HPDE6-E6E7 (cell line): ENCODE measurements around the gene UBE2F.
"Not testable (repeated sequence)": the region's sequence is repeated elsewhere in the genome, so short reads cannot be mapped to it uniquely, and the experiment has no call there.

Experiments used
- DNase-seq: peaks from one replicate; pipeline ENCODE4 v3.0.0; 2011; ENCODE audit warnings: missing footprints; ENCODE audit errors: extremely low spot score

Gene UBE2F

GRCh38 chr2:238045575-238045974 is 78.8 kb downstream of the UBE2F start:
- no peak for DNase-seq

- DNase-seq, result no peak
Observed at GRCh38 chr2:238046725-238047270, 80.0 kb downstream of the UBE2F start.

- no peak for DNase-seq
Observed at GRCh38 chr2:238053191-238053776, 86.5 kb downstream of the UBE2F start.

DNA sequence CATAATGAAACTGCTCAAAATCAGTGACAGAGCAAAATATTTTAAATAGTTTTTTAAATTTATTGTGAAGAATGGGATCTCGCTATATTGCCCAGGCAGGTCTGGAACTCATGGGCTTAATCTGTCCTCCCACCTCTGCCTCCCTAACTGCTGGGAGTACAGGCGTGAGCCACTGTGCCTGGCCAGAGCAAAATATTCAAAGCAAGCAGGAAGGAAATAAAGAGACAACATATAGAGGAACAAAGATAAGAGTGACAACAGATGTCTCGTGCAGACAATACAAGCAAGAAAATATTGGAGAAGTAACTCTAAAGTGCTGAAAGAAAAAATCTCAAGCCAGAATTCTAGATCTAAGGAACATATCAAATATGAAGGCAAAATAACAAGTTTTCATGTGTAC is 89.0 kb downstream of the UBE2F start:
- DNase-seq, result no peak

GRCh38 chr2:238057696-238058575 is 91.1 kb downstream of the UBE2F start:
- DNase-seq, result not testable (repeated sequence)

- DNase-seq, result no peak
Observed at GRCh38 chr2:238059505-238059904, 92.7 kb downstream of the UBE2F start.

- DNase-seq, result no peak
Observed at GRCh38 chr2:238060096-238060541, 93.3 kb downstream of the UBE2F start.

GRCh38 chr2:238060542-238061314 is 93.9 kb downstream of the UBE2F start, which contains the start of gene SCLY:
Gene SCLY, plus strand, starts transcription at chr2:238061001. Its CDS starts 54 bp downstream, at chr2:238061055.
- peak; percentile 97 for DNase-seq

GRCh38 chr2:238061315-238062202 is 94.7 kb downstream of the UBE2F start:
- DNase-seq, result peak; percentile 41

- no peak for DNase-seq
Observed at GRCh38 chr2:238063414-238064189, 96.8 kb downstream of the UBE2F start.

GRCh38 chr2:238064376-238064775 is 97.6 kb downstream of the UBE2F start:
- no peak for DNase-seq

DNA sequence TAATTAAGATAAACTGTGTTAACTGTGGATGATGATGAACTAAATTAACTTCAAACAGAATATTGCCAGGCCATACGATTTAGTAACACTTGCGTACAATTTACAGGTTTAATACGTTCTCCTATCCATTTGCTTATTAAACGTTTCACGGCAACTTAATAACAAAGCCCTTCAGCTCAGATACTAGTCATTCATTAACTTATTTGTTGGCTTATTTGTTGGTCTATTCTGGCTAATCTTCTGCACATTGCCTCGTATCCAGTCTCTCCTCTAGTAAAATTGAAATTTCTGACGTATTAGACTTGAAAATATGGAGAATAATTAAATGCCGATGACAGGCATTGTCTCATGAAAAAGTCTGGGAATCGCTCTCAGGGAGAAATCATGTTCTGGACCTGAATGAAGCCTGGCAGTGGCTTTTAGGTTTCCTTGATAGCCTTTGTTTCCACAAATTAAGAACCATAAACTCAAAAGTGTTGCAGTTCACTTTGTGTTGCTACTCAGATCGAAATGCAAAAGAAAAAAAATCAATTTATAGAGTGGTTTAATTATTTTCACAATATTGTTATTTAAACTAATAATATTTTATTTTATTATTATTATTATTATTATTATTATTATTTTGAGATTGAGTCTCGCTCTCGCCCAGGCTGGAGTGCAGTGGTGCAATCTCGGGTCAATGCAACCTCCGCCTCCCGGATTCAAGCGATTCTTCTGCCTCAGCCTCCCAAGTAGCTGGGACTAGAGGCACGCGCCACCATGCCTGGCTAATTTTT is 98.4 kb downstream of the UBE2F start:
- DNase-seq, result no peak

- no peak for DNase-seq
Observed at GRCh38 chr2:238066218-238066617, 99.4 kb downstream of the UBE2F start.

DNA sequence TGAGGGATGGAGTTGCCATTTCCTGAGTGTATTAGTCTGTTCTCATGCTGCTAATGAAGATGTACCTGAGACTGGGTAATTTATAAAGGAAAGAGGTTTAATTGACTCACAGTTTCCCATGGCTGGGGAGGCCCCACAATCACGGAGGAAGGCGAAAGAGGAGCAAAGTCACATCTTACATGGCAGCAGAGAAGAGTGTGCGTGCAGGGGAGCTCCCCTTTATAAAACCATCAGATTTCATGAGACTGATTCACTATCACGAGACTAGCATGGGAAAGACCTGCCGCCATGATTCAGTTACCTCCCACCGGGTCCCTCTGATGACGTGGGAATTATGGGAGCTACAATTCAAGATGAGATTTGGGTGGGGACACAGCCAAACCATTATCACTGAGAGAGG is 99.9 kb downstream of the UBE2F start:
- not testable (repeated sequence) for DNase-seq

DNA sequence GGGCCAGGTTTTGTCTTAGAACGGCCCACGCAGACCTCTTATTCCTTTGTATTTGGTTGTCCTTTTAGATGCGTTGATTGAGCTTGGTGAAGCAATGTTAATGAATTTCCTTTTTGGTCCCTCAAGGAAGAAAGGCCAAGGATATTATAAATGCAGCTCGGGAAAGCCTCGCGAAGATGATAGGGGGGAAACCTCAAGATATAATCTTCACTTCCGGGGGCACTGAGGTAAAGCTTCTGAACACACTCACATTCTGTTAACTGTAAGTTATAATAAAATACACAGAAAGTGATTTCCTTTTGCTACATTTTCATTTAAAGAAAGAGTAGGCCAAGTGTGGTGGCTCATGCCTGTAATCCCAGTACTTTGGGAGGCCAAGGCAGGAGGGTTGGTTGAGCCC is 101.1 kb downstream of the UBE2F start:
- DNase-seq, result no peak

GRCh38 chr2:238069021-238069709 is 102.4 kb downstream of the UBE2F start:
- DNase-seq, result no peak

DNA sequence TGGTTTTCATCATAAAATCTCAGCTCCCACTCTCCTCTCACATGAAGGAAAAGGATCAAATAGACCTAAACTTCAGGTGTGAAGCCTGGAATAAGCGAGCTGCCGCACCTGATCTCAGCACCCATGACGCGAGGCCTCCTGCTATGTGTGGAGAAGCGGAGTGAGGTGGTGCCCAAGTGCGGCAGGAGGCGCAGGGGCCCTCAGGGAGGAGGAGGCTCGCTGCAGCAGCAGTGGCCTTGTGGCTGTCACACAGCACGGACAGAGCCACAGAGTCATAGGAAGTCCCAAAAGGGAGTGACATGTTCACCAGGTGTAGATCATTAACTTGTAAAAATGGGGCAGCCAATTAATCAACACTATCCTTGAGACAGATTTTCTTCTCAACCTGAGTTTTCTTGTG is 103.1 kb downstream of the UBE2F start:
- no peak for DNase-seq

GRCh38 chr2:238075397-238075796 is 108.6 kb downstream of the UBE2F start:
- no peak for DNase-seq

DNA sequence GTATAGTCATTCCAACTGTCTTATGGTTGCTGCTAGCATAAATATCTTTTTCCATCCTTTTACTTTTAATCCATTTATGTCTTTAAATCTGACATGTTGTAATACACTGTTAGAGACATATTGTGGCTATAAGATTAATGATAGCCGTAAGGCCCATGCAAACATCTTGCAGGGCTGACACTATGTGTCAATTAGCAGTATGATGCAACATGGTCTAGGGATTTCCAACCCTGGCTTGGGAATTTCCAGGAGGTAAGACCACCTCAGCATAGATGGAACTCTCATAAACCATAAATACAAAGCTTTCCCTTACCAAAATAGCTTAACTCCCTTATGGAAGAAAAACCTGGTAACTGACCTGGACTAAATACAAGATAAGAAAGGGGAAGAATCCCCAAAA is 110.5 kb downstream of the UBE2F start:
- DNase-seq, result no peak
